ENCODE data around the gene SLC26A8.
"Not testable (repeated sequence)": the region's sequence is repeated elsewhere in the genome, so short reads cannot be mapped to it uniquely, and the experiment has no call there.

SLC26A8 gene

DNA sequence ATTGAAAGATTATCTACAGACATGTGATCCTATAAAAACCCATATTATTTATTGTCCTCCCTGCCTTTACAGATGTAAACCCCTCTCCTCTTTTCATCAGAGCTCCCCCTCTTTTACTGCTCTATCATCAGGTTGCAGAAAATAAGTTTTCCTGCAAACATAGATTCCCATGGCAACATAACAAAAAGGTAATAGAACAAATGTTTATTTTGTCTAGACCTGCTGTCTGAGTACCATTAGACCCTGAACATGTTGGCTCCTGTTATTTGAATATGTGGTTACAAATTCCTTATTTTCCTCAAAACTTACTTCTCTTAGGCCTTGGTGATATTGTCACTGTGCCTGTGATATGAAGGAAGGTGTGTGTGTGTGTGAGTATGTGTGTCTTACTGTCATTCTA, 14.7 kb upstream of the SLC26A8 start:
- no peak for DNase-seq (ENCODE audit: low read depth in 1 of 2, low spot score in 1 of 2)
- no peak for TF ChIP-seq JUND (IDR thresholded peaks at IDR 0.05; ENCODE audit: low read depth)
- in situ Hi-C loops (cut with HindIII; ENCODE audit: low pct_unique_long_range_greater_than_20kb, low sequenced_read_pairs): no loop called here

DNA sequence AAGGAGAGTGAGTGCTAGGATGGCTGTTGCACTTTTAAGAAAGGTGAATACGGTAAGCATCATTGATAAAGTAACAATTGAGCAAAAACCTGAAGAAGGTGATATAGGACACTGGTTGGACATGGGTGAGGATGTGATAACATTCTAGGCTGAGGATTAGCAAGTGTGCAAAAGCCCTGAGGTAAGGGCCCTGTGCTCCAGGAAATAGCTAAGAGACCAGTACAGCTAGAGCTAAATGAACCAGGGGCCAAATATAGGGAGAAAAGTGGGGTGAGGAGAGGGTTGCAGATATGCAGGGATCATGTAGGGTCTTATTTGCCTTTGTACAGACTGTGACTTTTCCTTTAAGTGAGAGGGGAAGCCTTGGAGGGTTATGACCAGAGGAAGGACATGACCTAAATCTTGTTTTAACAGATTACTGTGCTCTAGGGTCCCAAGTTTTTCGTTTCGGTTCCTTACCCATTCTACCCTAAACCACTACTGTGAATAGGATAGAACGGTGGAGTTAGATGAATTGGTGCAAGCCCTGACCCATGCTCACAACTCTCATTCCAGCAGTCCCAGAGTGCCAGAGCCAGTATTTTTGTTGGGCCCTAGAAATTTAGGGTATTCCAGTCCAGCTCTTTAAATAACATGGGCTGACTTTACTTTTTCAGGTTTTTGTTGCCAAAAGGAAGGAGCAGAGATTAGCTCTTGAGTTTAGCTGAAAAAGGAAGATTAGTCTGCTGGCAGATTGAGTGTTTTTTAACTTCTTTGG, 13.9 kb upstream of the SLC26A8 start:
- no peak for TF ChIP-seq JUND (IDR thresholded peaks at IDR 0.05; ENCODE audit: low read depth)
- in situ Hi-C loops (cut with HindIII; ENCODE audit: low pct_unique_long_range_greater_than_20kb, low sequenced_read_pairs): no loop called here
- DNase-seq (ENCODE audit: low read depth in 1 of 2, low spot score in 1 of 2): no peak

DNA sequence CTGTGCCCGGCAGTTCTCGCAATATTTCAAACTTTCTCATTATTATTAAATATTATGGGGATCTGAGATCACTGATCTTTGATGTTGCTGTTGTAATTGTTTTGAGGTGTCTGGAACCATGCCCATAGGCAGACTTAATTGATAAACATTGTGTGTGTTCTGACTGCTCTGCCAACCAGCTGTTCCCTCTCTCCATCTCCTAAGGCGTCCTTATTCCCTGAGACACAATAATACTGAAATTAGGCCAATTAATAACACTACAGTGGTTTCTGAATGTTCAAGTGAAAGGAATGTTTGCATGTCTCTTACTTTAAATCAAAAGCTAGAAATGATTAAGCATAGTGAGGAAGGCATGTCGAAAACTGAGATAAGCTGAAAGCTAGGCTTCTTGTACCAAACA, 10.8 kb upstream of the SLC26A8 start:
- in situ Hi-C loops (cut with HindIII; ENCODE audit: low pct_unique_long_range_greater_than_20kb, low sequenced_read_pairs): no loop called here

GRCh38 chr6:36034441-36034840, 10.0 kb upstream of the SLC26A8 start:
- DNase-seq (ENCODE audit: low read depth in 1 of 2, low spot score in 1 of 2): no peak
- no peak for TF ChIP-seq JUND (IDR thresholded peaks at IDR 0.05; ENCODE audit: low read depth)
- in situ Hi-C loops (cut with HindIII; ENCODE audit: low pct_unique_long_range_greater_than_20kb, low sequenced_read_pairs): no loop called here

More for the DNA sequence above, 10.8 kb upstream of the SLC26A8 start:
- no peak for DNase-seq (ENCODE audit: low read depth in 1 of 2, low spot score in 1 of 2)
- TF ChIP-seq JUND (IDR thresholded peaks at IDR 0.05; ENCODE audit: low read depth): no peak

- TF ChIP-seq JUND (IDR thresholded peaks at IDR 0.05; ENCODE audit: low read depth): no peak
- in situ Hi-C loops (cut with HindIII; ENCODE audit: low pct_unique_long_range_greater_than_20kb, low sequenced_read_pairs): no loop called here
- DNase-seq (ENCODE audit: low read depth in 1 of 2, low spot score in 1 of 2): no peak
These were observed 9.5 kb upstream of the SLC26A8 start for GRCh38 chr6:36033935-36034334.

DNA sequence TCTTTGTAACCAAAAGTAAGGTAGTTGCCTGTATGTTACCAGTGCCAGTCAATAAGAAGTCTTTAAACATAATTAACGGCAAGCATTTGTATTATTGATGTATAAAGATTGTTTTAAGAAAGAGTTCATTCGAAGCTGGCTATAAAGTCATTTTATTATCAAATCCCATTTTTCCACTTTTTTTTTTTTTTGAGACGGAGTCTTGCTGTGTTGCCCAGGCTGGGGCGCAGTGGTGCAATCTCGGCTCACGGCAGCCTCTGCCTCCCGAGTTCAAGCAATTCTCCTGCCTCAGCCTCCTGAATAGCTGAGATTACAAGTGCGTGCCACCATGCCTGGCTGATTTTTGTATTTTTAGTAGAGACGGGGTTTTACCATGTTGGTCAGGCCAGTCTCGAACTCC, 8.7 kb upstream of the SLC26A8 start:
- DNase-seq (ENCODE audit: low read depth in 1 of 2, low spot score in 1 of 2); in situ Hi-C loops (cut with HindIII; ENCODE audit: low pct_unique_long_range_greater_than_20kb, low sequenced_read_pairs): not testable (repeated sequence)

DNA sequence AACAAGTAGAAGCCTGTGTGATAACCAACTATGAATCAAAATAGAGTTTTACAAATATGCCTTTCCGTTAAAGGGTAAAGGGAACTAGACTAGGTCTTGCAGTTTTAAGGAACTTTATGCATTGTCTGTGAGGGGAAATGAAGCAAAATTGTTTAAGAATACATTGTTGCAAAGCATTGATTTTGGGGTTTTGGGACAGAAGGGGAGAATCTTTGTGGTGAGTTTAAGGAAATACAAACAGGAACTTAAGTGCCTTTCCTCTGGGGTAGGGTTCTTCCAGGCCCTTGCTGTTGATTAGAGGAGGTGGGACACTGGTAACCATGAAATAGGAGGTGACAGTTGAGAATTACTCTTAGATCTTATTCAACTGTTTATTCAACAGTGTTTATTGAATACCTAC, 7.8 kb upstream of the SLC26A8 start:
- TF ChIP-seq JUND (IDR thresholded peaks at IDR 0.05; ENCODE audit: low read depth): no peak
- no peak for DNase-seq (ENCODE audit: low read depth in 1 of 2, low spot score in 1 of 2)
- in situ Hi-C loops (cut with HindIII; ENCODE audit: low pct_unique_long_range_greater_than_20kb, low sequenced_read_pairs): no loop called here

DNA sequence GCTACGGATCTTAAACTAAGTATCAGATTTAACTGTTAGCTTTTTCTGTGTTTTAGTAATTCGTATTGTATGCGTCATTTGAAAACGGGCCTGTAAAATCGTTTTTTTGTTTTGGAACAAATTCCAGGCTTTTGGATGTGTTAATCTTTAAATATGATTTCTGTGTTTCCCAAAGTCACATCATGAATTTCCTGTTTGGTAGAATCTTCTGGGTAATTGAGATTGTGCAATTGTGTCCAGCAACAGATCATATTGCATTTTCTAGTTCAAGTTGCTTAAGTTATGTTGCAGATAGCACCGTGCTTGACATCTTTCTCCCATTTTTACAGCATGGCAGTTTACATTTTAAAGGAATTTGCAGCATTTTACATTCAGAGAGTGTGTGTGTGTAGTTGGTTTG, 5.0 kb upstream of the SLC26A8 start:
- TF ChIP-seq JUND (IDR thresholded peaks at IDR 0.05; ENCODE audit: low read depth): no peak
- in situ Hi-C loops (cut with HindIII; ENCODE audit: low pct_unique_long_range_greater_than_20kb, low sequenced_read_pairs): no loop called here
- peak in 1 of 2 experiments; percentile 48 for DNase-seq (ENCODE audit: low read depth in 1 of 2, low spot score in 1 of 2)

- DNase-seq (ENCODE audit: low read depth in 1 of 2, low spot score in 1 of 2): peak in 1 of 2 experiments; percentile 49
- in situ Hi-C loops (cut with HindIII; ENCODE audit: low pct_unique_long_range_greater_than_20kb, low sequenced_read_pairs): no loop called here
- TF ChIP-seq JUND (IDR thresholded peaks at IDR 0.05; ENCODE audit: low read depth): no peak
These were observed 4.5 kb upstream of the SLC26A8 start for GRCh38 chr6:36028877-36029324.

GRCh38 chr6:36028088-36028876, 3.8 kb upstream of the SLC26A8 start:
- in situ Hi-C loops (cut with HindIII; ENCODE audit: low pct_unique_long_range_greater_than_20kb, low sequenced_read_pairs): no loop called here
- peak in 1 of 2 experiments; percentile 45 for DNase-seq (ENCODE audit: low read depth in 1 of 2, low spot score in 1 of 2)
- no peak for TF ChIP-seq JUND (IDR thresholded peaks at IDR 0.05; ENCODE audit: low read depth)

- in situ Hi-C loops (cut with HindIII; ENCODE audit: low pct_unique_long_range_greater_than_20kb, low sequenced_read_pairs): no loop called here
- no peak for TF ChIP-seq JUND (IDR thresholded peaks at IDR 0.05; ENCODE audit: low read depth)
- DNase-seq (ENCODE audit: low read depth in 1 of 2, low spot score in 1 of 2): peak; percentile 93 to 100
These were observed 3.2 kb upstream of the SLC26A8 start, which contains the start of gene MAPK14 for GRCh38 chr6:36027501-36028087. Gene MAPK14, plus strand, starts transcription at chr6:36027808. Its CDS starts 350 bp downstream, at chr6:36028158.

GRCh38 chr6:36025932-36026327, 1.5 kb upstream of the SLC26A8 start:
- in situ Hi-C loops (cut with HindIII; ENCODE audit: low pct_unique_long_range_greater_than_20kb, low sequenced_read_pairs): no loop called here
- DNase-seq (ENCODE audit: low read depth in 1 of 2, low spot score in 1 of 2): no peak
- TF ChIP-seq JUND (IDR thresholded peaks at IDR 0.05; ENCODE audit: low read depth): no peak
